Vagina (tissue), 2 donors: Measurements from ENCODE around the gene CAPN9.

Source experiments
- CTCF ChIP-seq, 3 experiments: fragments of 450-650 bp in 2 of 3; fragments of 200-600 bp in 1 of 3; sonication (generic) in 1 of 3; IDR thresholded peaks; one replicate each; pipeline ENCODE4 v1.5.1; 2017 to 2019; ENCODE audit warnings: antibody characterized with exemption in 3 of 3, mild to moderate bottlenecking in 2 of 3, moderate library complexity in 2 of 3
- POLR2A ChIP-seq, 2 donors: fragments of 450-650 bp; IDR thresholded peaks; one replicate each; pipeline ENCODE4 v1.6.1; 2017; ENCODE audit warnings: antibody characterized with exemption in 2 of 2, mild to moderate bottlenecking in 2 of 2, moderate library complexity in 2 of 2
- POLR2AphosphoS5 ChIP-seq, 2 donors: sonication (generic); formaldehyde crosslinking; IDR thresholded peaks; one replicate each; pipeline ENCODE4 v1.9.0; 2017; ENCODE audit warnings: antibody characterized with exemption in 2 of 2, mild to moderate bottlenecking in 2 of 2, low read depth in 1 of 2; ENCODE audit not compliant: insufficient read depth in 1 of 2

DNA sequence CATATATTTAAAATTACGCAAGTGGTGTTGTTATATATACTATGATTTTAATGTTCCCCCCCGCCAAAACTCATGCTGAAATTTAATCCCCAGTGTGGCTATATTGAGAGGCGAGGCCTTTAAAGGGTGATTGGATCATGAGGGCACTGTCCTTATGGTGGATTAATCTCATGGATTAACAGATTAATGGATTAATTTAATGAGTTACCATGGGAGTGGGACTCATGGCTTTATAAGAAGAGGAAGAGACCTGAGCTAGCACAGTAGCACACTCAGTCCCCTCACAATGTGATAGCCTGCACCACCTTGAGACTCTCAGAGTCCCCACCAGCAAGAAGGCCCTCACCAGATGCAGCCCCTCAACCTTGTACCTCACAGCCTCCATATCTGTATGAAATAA lies 86.3 kb downstream of the CAPN9 start:
- TF ChIP-seq POLR2AphosphoS5 (IDR thresholded peaks at IDR 0.05; ENCODE audit: insufficient read depth in 1 of 2, low read depth in 1 of 2) (no peak), POLR2A (IDR thresholded peaks at IDR 0.05) (no peak), CTCF (IDR thresholded peaks at IDR 0.05) (no peak)
